ENCODE results near the gene KCNIP1.

The KCNIP1 gene

DNA sequence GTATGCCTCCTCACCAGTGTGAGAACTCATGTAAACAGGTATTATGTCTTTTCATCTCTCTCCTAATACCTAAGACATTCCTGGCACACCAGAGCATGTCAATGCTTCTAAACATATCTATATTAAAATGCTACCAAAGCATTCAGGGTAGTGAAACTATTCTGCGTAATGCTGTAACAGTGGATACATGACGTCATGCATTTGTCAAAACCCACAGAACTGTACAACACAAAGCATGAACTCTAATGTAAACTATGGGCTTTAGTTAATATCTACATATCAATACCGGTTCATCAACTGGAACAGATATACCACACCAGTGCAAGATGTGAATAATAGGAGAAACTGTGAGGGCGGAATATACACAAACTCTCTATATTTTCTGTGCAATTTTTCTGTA lies 207.5 kb downstream of the KCNIP1 start:
- no peak for TF ChIP-seq TCF12 (IDR thresholded peaks at IDR 0.05; ENCODE audit: low read depth)
- no peak for TF ChIP-seq FOXM1 (IDR thresholded peaks at IDR 0.05; ENCODE audit: borderline replicate concordance, low read depth)
- TF ChIP-seq EP300 (IDR thresholded peaks at IDR 0.05; ENCODE audit: borderline replicate concordance), result no peak
- no peak for TF ChIP-seq TEAD4 (IDR thresholded peaks at IDR 0.05)
- TF ChIP-seq EGR1 (IDR thresholded peaks at IDR 0.05), result no peak
- no peak for TF ChIP-seq ZBTB7A (IDR thresholded peaks at IDR 0.05; ENCODE audit: low read depth)
- TF ChIP-seq, protein P1, sequence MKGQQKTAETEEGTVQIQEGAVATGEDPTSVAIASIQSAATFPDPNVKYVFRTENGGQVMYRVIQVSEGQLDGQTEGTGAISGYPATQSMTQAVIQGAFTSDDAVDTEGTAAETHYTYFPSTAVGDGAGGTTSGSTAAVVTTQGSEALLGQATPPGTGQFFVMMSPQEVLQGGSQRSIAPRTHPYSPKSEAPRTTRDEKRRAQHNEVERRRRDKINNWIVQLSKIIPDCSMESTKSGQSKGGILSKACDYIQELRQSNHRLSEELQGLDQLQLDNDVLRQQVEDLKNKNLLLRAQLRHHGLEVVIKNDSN (IDR thresholded peaks at IDR 0.05), result no peak
- TF ChIP-seq, protein P2, sequence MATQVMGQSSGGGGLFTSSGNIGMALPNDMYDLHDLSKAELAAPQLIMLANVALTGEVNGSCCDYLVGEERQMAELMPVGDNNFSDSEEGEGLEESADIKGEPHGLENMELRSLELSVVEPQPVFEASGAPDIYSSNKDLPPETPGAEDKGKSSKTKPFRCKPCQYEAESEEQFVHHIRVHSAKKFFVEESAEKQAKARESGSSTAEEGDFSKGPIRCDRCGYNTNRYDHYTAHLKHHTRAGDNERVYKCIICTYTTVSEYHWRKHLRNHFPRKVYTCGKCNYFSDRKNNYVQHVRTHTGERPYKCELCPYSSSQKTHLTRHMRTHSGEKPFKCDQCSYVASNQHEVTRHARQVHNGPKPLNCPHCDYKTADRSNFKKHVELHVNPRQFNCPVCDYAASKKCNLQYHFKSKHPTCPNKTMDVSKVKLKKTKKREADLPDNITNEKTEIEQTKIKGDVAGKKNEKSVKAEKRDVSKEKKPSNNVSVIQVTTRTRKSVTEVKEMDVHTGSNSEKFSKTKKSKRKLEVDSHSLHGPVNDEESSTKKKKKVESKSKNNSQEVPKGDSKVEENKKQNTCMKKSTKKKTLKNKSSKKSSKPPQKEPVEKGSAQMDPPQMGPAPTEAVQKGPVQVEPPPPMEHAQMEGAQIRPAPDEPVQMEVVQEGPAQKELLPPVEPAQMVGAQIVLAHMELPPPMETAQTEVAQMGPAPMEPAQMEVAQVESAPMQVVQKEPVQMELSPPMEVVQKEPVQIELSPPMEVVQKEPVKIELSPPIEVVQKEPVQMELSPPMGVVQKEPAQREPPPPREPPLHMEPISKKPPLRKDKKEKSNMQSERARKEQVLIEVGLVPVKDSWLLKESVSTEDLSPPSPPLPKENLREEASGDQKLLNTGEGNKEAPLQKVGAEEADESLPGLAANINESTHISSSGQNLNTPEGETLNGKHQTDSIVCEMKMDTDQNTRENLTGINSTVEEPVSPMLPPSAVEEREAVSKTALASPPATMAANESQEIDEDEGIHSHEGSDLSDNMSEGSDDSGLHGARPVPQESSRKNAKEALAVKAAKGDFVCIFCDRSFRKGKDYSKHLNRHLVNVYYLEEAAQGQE (IDR thresholded peaks at IDR 0.05; ENCODE audit: low read depth), result no peak
- TF ChIP-seq RAD21 (IDR thresholded peaks at IDR 0.05; ENCODE audit: low read depth), result no peak
- no peak for TF ChIP-seq NFIC (IDR thresholded peaks at IDR 0.05)
- no peak for TF ChIP-seq YY1 (IDR thresholded peaks at IDR 0.05; ENCODE audit: low read depth)
- no peak for TF ChIP-seq TAF1 (IDR thresholded peaks at IDR 0.05; ENCODE audit: low read depth)
- no peak for TF ChIP-seq CEBPB (IDR thresholded peaks at IDR 0.05)

DNA sequence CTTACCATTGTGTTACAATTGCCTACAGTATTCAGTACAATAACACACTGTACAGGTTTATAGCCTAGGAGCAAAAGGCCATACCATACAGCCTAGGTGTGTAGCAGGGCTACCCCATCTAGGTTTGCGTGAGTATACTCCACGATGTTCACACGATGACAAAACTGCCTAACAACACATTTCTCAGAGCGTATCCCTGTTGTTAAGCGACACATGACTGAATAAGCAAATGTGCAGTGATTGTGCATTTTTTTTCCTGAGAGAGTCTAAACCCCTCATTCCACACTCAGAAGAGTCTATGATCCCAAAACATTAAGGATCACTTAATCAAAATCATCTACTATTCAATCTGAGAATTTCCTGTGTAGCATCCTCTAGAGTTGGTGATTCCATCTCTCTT lies 211.3 kb downstream of the KCNIP1 start:
- TF ChIP-seq TEAD4 (IDR thresholded peaks at IDR 0.05) (no peak), TCF12 (IDR thresholded peaks at IDR 0.05; ENCODE audit: low read depth) (no peak), FOXM1 (IDR thresholded peaks at IDR 0.05; ENCODE audit: borderline replicate concordance, low read depth) (no peak), YY1 (IDR thresholded peaks at IDR 0.05; ENCODE audit: low read depth) (no peak), CREB1 (IDR thresholded peaks at IDR 0.05; ENCODE audit: low read depth) (no peak), NFIC (IDR thresholded peaks at IDR 0.05) (no peak), EP300 (IDR thresholded peaks at IDR 0.05; ENCODE audit: borderline replicate concordance) (no peak), ZBTB7A (IDR thresholded peaks at IDR 0.05; ENCODE audit: low read depth) (no peak), TAF1 (IDR thresholded peaks at IDR 0.05; ENCODE audit: low read depth) (no peak), EGR1 (IDR thresholded peaks at IDR 0.05) (no peak)
- TF ChIP-seq, protein P3, sequence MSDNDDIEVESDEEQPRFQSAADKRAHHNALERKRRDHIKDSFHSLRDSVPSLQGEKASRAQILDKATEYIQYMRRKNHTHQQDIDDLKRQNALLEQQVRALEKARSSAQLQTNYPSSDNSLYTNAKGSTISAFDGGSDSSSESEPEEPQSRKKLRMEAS (IDR thresholded peaks at IDR 0.05), result no peak
- TF ChIP-seq, protein P2 (IDR thresholded peaks at IDR 0.05; ENCODE audit: low read depth), result no peak

DNA sequence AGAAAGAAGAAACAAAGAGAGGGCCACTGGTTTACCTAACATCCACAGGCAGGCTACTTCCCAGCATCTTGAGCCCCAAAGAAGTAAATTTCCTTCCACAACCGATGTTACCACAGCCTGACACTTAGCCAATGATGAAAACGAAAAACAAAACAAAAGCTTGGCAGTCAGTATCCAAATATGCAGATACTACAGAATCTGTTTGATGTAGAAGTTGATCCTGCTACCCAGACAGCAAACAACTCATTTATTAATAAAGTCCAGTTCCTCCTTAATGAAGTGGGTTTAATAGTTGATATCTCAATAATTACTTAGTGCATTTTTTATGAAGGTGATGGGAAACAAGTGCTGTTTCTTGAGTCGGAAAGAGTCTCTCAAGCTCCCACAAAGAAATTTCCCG lies 212.6 kb downstream of the KCNIP1 start:
- TF ChIP-seq CEBPB (IDR thresholded peaks at IDR 0.05), result no peak
- no peak for TF ChIP-seq RAD21 (IDR thresholded peaks at IDR 0.05; ENCODE audit: low read depth)
- TF ChIP-seq ZBTB7A (IDR thresholded peaks at IDR 0.05; ENCODE audit: low read depth), result no peak

DNA sequence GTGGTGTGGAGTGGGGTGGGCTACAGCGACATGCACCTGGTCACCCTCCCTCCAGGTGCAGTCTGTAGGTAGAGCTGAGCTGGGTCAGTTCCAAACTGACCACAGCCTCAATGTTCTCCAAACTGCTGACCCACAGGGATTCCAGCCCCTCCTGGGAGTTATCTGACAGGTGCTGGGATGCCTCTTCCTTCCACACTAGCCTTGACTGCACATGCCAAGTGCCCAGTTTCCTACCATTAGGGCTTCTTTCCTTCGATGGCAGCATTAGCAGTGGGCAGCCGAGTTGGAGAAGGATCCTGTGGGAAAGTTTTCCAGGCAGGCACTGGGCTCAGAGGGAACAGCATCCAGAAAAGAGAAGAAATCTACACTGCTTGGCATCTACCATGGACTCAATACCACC lies 215.7 kb downstream of the KCNIP1 start:
- TF ChIP-seq, protein P3 (IDR thresholded peaks at IDR 0.05), result no peak
- TF ChIP-seq EGR1 (IDR thresholded peaks at IDR 0.05) (no peak), NFIC (IDR thresholded peaks at IDR 0.05) (no peak), EP300 (IDR thresholded peaks at IDR 0.05; ENCODE audit: borderline replicate concordance) (no peak), CEBPB (IDR thresholded peaks at IDR 0.05) (no peak), RAD21 (IDR thresholded peaks at IDR 0.05; ENCODE audit: low read depth) (no peak), ZBTB7A (IDR thresholded peaks at IDR 0.05; ENCODE audit: low read depth) (no peak), TCF12 (IDR thresholded peaks at IDR 0.05; ENCODE audit: low read depth) (no peak)
- TF ChIP-seq, protein P2 (IDR thresholded peaks at IDR 0.05; ENCODE audit: low read depth), result no peak

DNA sequence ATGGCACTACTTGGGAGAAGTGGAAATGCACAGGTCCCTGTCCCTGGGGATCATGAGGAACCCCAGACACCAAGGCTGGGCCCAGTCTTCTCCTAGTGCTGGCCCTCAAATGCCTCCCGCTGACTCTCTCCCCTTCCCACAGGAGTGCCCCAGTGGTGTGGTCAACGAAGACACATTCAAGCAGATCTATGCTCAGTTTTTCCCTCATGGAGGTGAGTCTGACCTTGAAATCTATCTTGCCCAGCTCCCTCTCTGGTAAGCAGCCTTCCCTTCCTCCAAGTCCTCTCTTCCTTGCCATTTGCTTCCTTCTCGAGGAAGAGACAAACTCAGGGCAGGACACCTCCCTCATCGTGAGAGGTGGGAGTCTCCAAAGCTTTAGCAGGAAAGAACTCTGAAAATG lies 216.4 kb downstream of the KCNIP1 start:
- TF ChIP-seq, protein P2 (IDR thresholded peaks at IDR 0.05; ENCODE audit: low read depth), result no peak
- TF ChIP-seq CEBPB (IDR thresholded peaks at IDR 0.05) (no peak), TAF1 (IDR thresholded peaks at IDR 0.05; ENCODE audit: low read depth) (no peak), NFIC (IDR thresholded peaks at IDR 0.05) (no peak), FOXM1 (IDR thresholded peaks at IDR 0.05; ENCODE audit: borderline replicate concordance, low read depth) (no peak), EGR1 (IDR thresholded peaks at IDR 0.05) (no peak), TCF12 (IDR thresholded peaks at IDR 0.05; ENCODE audit: low read depth) (no peak)

All from Ishikawa (cell line).